Gastroesophageal sphincter (tissue), 2 donors: ENCODE data around the gene ADCY9.

Experiments used
- POLR2A ChIP-seq, 2 donors: fragments of 450-650 bp; IDR thresholded peaks; one replicate each; pipeline ENCODE4 v1.6.1; 2017; ENCODE audit warnings: antibody characterized with exemption in 2 of 2, mild to moderate bottlenecking in 2 of 2, moderate library complexity in 1 of 2
- POLR2AphosphoS5 ChIP-seq: sonication (generic); formaldehyde crosslinking; IDR thresholded peaks from one replicate; pipeline ENCODE4 v1.6.1; 2017; ENCODE audit warnings: antibody characterized with exemption

GRCh38 chr16:4005731-4006130, 110.5 kb downstream of the ADCY9 start:
- TF ChIP-seq POLR2A (IDR thresholded peaks at IDR 0.05) = no peak
- TF ChIP-seq POLR2AphosphoS5 = no peak
